Suprapubic skin (tissue), 4 donors: ENCODE measurements around the gene CELSR1. TPM values are rescaled to one million over a fixed set of nuclear protein-coding genes. Genes with fewer than 3 reads are reported as not detected.

Source experiments
- DNase-seq, 2 donors: peaks; one replicate each; pipeline ENCODE4 v3.0.0-alpha.2; 2019; ENCODE audit warnings: low spot score in 2 of 2
- H3K27ac ChIP-seq: fragments of 200-600 bp; sonication (generic); one replicate; pipeline ENCODE4 v1.5.1; 2019
- H3K27me3 ChIP-seq: fragments of 200-600 bp; sonication (generic); one replicate; pipeline ENCODE4 v1.5.1; 2019
- H3K36me3 ChIP-seq: fragments of 200-600 bp; sonication (generic); one replicate; pipeline ENCODE4 v1.5.1; 2019
- H3K4me1 ChIP-seq: fragments of 200-600 bp; sonication (generic); one replicate; pipeline ENCODE4 v1.5.1; 2019
- H3K4me3 ChIP-seq: fragments of 200-600 bp; sonication (generic); one replicate; pipeline ENCODE4 v1.5.1; 2019; ENCODE audit warnings: mild to moderate bottlenecking
- H3K9me3 ChIP-seq: fragments of 200-600 bp; sonication (generic); one replicate; pipeline ENCODE4 v1.5.1; 2019
- CTCF ChIP-seq, 2 donors: fragments of 200-600 bp in 1 of 2; fragments of 450-650 bp in 1 of 2; sonication (generic) in 1 of 2; IDR thresholded peaks; one replicate each; pipeline ENCODE4 v1.5.1; 2016 to 2019; ENCODE audit warnings: antibody characterized with exemption in 2 of 2, mild to moderate bottlenecking in 1 of 2, moderate library complexity in 1 of 2
- EP300 ChIP-seq: sonication (generic); formaldehyde crosslinking; IDR thresholded peaks from one replicate; pipeline ENCODE4 v1.6.1; 2017; ENCODE audit warnings: antibody characterized with exemption
- POLR2A ChIP-seq, 2 donors: fragments of 450-650 bp; IDR thresholded peaks; one replicate each; pipeline ENCODE4 v1.6.1; 2017; ENCODE audit warnings: antibody characterized with exemption in 2 of 2, mild to moderate bottlenecking in 2 of 2, moderate library complexity in 2 of 2
- POLR2AphosphoS5 ChIP-seq, 3 donors: sonication (generic); formaldehyde crosslinking; IDR thresholded peaks; one replicate each; pipeline ENCODE4 v1.6.1; 2017; ENCODE audit warnings: antibody characterized with exemption in 3 of 3
- WGBS: methylation state at CpG from one replicate; pipeline ENCODE4 v1.1.5; 2018; 5-methylcytosine and 5-hydroxymethylcytosine counted together
- total RNA-seq, 4 donors: library from RNA; depleted of rRNA; stranded (reverse); fragments of >200 nt; gene quantifications; one replicate each; pipeline ENCODE4 v1.1.0, GENCODE V29; 2016

CELSR1 gene
- total RNA-seq, 4 donors from 2014 or later = 75.6 to 102 (median 77.5) TPM

GRCh38 chr22:46449974-46450745, 87.3 kb downstream of the CELSR1 start:
- Histone ChIP-seq H3K4me3 (no peak overlapping the region), H3K9me3 (no peaks in the 10 kb centered on the region), H3K27ac (no peak overlapping the region), H3K4me1 (peaks cover 53% of the 10 kb centered on the region), H3K36me3 (no peaks in the 10 kb centered on the region), H3K27me3 (no peaks in the 10 kb centered on the region)
- no peak for DNase-seq
- no peak for TF ChIP-seq POLR2A (IDR thresholded peaks at IDR 0.05)
- TF ChIP-seq POLR2AphosphoS5 (IDR thresholded peaks at IDR 0.05) = no peak
- no peak for TF ChIP-seq EP300
- no peak for TF ChIP-seq CTCF (IDR thresholded peaks at IDR 0.05)
- WGBS = 77% methylated on average over 8 of the region's 16 CpGs

- TF ChIP-seq EP300 = no peak
- no peak for TF ChIP-seq POLR2A (IDR thresholded peaks at IDR 0.05)
- no peak for TF ChIP-seq CTCF (IDR thresholded peaks at IDR 0.05)
- no peak for TF ChIP-seq POLR2AphosphoS5 (IDR thresholded peaks at IDR 0.05)
- Histone ChIP-seq H3K4me1 (peaks cover 44% of the 10 kb centered on the region), H3K4me3 (no peak overlapping the region), H3K9me3 (no peaks in the 10 kb centered on the region), H3K27ac (no peak overlapping the region), H3K27me3 (no peaks in the 10 kb centered on the region), H3K36me3 (no peaks in the 10 kb centered on the region)
- 58% methylated on average over 2 of the region's 2 CpGs for WGBS
- no peak for DNase-seq
Observed at GRCh38 chr22:46449116-46449691, 88.2 kb downstream of the CELSR1 start.

GRCh38 chr22:46448333-46448732, 89.1 kb downstream of the CELSR1 start:
- DNase-seq = no peak
- H3K27ac ChIP-seq = no peak overlapping the region
- TF ChIP-seq POLR2A (IDR thresholded peaks at IDR 0.05) = no peak
- TF ChIP-seq POLR2AphosphoS5 (IDR thresholded peaks at IDR 0.05) = no peak
- TF ChIP-seq CTCF (IDR thresholded peaks at IDR 0.05) = no peak
- no peak for TF ChIP-seq EP300

GRCh38 chr22:46447906-46448305, 89.5 kb downstream of the CELSR1 start:
- Histone ChIP-seq H3K4me3 (no peak overlapping the region), H3K4me1 (peaks cover 31% of the 10 kb centered on the region), H3K36me3 (no peaks in the 10 kb centered on the region), H3K27me3 (no peaks in the 10 kb centered on the region), H3K27ac (no peak overlapping the region), H3K9me3 (no peaks in the 10 kb centered on the region)
- WGBS = 92% methylated on average over 5 of the region's 5 CpGs
- DNase-seq = no peak
- TF ChIP-seq CTCF (IDR thresholded peaks at IDR 0.05) (no peak), EP300 (no peak), POLR2A (IDR thresholded peaks at IDR 0.05) (no peak), POLR2AphosphoS5 (IDR thresholded peaks at IDR 0.05) (no peak)

More at GRCh38 chr22:46448333-46448732, 89.1 kb downstream of the CELSR1 start:
- 83% methylated on average over 6 of the region's 6 CpGs for WGBS
- Histone ChIP-seq H3K27me3 (no peaks in the 10 kb centered on the region), H3K9me3 (no peaks in the 10 kb centered on the region), H3K4me3 (no peak overlapping the region), H3K36me3 (no peaks in the 10 kb centered on the region), H3K4me1 (peaks cover 35% of the 10 kb centered on the region)

- no peak overlapping the region for H3K27ac ChIP-seq
- DNase-seq = no peak
- no peaks in the 10 kb centered on the region for H3K27me3 ChIP-seq
- no peak overlapping the region for H3K4me3 ChIP-seq
- H3K9me3 ChIP-seq = no peaks in the 10 kb centered on the region
- H3K36me3 ChIP-seq = no peaks in the 10 kb centered on the region
- H3K4me1 ChIP-seq = peaks cover 20% of the 10 kb centered on the region
- WGBS = 78% methylated on average over 4 of the region's 4 CpGs
- TF ChIP-seq POLR2A (IDR thresholded peaks at IDR 0.05) (no peak), POLR2AphosphoS5 (IDR thresholded peaks at IDR 0.05) (no peak), EP300 (no peak), CTCF (IDR thresholded peaks at IDR 0.05) (no peak)
Observed at GRCh38 chr22:46446799-46447198, 90.6 kb downstream of the CELSR1 start.
